ENCODE data around the gene TSSK1B. TPM values are rescaled to one million over a fixed set of nuclear protein-coding genes. Genes with fewer than 3 reads are reported as not detected.
"Not testable (repeated sequence)": the region's sequence is repeated elsewhere in the genome, so short reads cannot be mapped to it uniquely, and the experiment has no call there.

The TSSK1B gene
- total RNA-seq, result 0.16 and 0.23 TPM in 2 replicates
- long read RNA-seq, result 0 reads

DNA sequence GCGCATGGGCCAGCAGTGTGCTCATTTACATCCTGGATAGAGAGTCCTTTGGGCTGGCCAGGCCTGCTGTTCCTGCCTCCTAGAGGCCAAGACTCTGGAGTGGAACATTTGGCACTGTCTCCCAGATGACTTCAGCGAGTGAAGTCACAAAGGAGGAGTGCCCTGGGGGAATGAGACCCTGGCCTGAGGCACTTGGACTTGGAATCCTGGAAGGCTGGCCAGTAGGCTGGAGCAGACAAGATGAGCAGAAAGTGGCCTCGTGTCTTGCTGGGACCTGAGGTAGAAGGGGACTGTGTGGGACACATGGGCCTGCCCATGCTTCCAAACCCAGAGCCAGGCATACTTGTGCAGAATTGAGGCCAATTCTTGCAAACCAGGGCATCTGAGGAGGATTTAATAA is at the start of gene TSSK1B:
TSSK1B (minus strand) TSS at position 101 of the 400 bp plus-strand sequence. CDS start 150 bp downstream, outside the sequence.
- no peaks in the 10 kb centered on the region for H3K27me3 Mint-ChIP-seq (ENCODE audit: low read depth)
- DNase-seq (ENCODE audit: low read depth, low spot score), result no peak
- H3K4me1 Mint-ChIP-seq, result no peaks in the 10 kb centered on the region
- no peak within 1 kb of the TSS for H3K27ac Mint-ChIP-seq (ENCODE audit: unreplicated experiment)
- H3K4me3 Mint-ChIP-seq, result no peak within 1 kb of the TSS
- TF ChIP-seq CTCF (conservative IDR thresholded peaks at IDR 0.05), result no peak
- no peaks in the 10 kb centered on the region for H3K9me3 Mint-ChIP-seq
- no peaks in the 10 kb centered on the region for H3K36me3 Mint-ChIP-seq (ENCODE audit: low read depth)

DNA sequence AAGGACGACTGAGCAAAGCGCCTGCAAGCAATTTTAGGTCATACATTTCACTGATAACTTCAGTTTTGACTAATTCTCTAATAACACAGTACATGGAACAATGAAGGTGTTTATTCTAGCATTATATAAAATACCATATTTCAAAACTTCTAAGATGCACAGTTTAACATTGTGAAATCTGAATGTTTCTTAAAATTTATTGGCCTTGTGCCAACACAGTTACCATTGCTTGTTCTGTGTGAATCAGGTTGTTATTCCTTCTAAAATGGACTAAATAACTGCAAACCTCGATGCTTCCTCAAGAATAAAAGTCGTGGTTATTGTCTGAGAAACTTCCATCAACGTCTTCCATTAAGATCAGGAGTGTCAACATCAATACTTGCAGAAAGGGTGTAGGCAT is 45.5 kb upstream of the TSSK1B start:
- Mint-ChIP-seq H3K4me1 (no peaks in the 10 kb centered on the region), H3K36me3 (ENCODE audit: low read depth) (no peaks in the 10 kb centered on the region), H3K27me3 (ENCODE audit: low read depth) (no peaks in the 10 kb centered on the region), H3K27ac (ENCODE audit: unreplicated experiment) (no peak overlapping the region), H3K9me3 (peaks cover 4% of the 10 kb centered on the region), H3K4me3 (no peak overlapping the region)
- DNase-seq (ENCODE audit: low read depth, low spot score), result no peak
- TF ChIP-seq CTCF (conservative IDR thresholded peaks at IDR 0.05), result no peak

DNA sequence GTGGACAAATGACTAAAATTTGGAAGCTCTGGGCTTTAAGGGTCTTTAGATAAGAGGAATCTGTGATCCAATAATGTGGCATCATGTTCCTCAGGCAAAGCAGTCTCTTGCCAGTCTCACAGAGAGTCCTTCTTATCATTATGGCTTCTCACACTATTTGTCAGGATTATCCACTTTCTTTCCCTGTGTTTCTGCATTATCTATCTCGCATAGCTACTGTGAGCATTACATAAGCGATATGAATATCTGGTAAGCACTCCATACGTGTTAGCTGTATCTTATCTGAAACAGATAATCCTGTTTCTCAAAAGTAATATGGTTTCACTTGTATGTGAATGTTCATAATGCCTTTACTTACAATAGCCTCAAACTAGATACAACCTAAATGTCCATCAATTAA is 43.9 kb upstream of the TSSK1B start:
- Mint-ChIP-seq H3K4me3 (no peak overlapping the region), H3K36me3 (ENCODE audit: low read depth) (peaks cover under 1% of the 10 kb centered on the region), H3K9me3 (peaks cover 4% of the 10 kb centered on the region), H3K27ac (ENCODE audit: unreplicated experiment) (no peak overlapping the region), H3K4me1 (no peaks in the 10 kb centered on the region), H3K27me3 (ENCODE audit: low read depth) (no peaks in the 10 kb centered on the region)
- DNase-seq (ENCODE audit: low read depth, low spot score), result no peak
- no peak for TF ChIP-seq CTCF (conservative IDR thresholded peaks at IDR 0.05)

GRCh38 chr5:113474100-113474728 is 39.4 kb upstream of the TSSK1B start:
- no peak for TF ChIP-seq CTCF (conservative IDR thresholded peaks at IDR 0.05)
- no peak for DNase-seq (ENCODE audit: low read depth, low spot score)
- Mint-ChIP-seq H3K27ac (ENCODE audit: unreplicated experiment) (no peak overlapping the region), H3K4me1 (no peaks in the 10 kb centered on the region), H3K27me3 (ENCODE audit: low read depth) (no peaks in the 10 kb centered on the region), H3K9me3 (peaks cover 3% of the 10 kb centered on the region), H3K4me3 (no peak overlapping the region), H3K36me3 (ENCODE audit: low read depth) (peaks cover 14% of the 10 kb centered on the region)

DNA sequence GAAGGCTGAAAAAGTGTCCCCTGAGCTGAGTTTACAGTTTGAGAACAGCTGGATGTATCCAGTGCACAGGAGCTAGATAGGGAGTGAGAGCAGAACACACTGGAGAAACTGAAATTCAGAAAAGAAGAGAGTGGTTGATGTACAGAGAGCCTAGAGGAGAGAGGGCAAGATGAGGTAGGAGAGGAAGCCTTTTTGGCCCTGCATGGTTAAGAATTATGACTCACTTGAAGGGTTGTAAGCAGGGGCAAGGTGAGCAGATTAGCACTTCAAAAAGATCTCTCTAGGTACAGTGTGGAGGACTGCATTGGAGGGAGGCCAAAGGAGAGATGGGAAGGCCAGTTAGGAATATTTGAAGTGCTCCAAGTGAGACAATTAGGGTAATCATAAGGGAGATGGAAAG is 28.2 kb upstream of the TSSK1B start:
- H3K4me3 Mint-ChIP-seq, result no peak overlapping the region
- DNase-seq (ENCODE audit: low read depth, low spot score), result no peak
- no peak for TF ChIP-seq CTCF (conservative IDR thresholded peaks at IDR 0.05)
- no peaks in the 10 kb centered on the region for H3K4me1 Mint-ChIP-seq
- no peaks in the 10 kb centered on the region for H3K27me3 Mint-ChIP-seq (ENCODE audit: low read depth)
- H3K9me3 Mint-ChIP-seq, result peaks cover 3% of the 10 kb centered on the region
- H3K36me3 Mint-ChIP-seq (ENCODE audit: low read depth), result no peaks in the 10 kb centered on the region
- H3K27ac Mint-ChIP-seq (ENCODE audit: unreplicated experiment), result no peak overlapping the region

DNA sequence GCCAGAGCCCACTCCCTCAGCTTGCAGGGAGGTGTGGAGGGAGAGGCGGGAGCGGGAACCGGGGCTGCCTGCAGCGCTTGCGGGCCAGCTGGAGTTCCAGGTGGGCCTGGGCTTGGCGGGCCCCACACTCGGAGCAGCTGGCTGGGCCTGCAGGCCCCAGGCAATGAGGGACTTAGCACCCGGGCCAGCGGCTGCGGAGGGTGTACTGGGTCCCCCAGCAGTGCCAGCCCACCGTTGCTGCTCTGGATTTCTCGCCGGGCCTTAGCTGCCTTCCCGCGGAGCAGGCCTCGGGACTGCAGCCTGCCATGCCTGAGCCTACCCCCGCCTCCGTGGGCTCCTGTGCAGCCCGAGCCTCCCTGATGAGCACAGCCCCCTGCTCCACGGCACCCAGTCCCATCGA is 22.3 kb upstream of the TSSK1B start:
- DNase-seq (ENCODE audit: low read depth, low spot score), result not testable (repeated sequence)

More for the DNA sequence above, 22.3 kb upstream of the TSSK1B start:
- not testable (repeated sequence) for H3K4me3 Mint-ChIP-seq; H3K27ac Mint-ChIP-seq (ENCODE audit: unreplicated experiment); H3K27me3 Mint-ChIP-seq (ENCODE audit: low read depth); H3K36me3 Mint-ChIP-seq (ENCODE audit: low read depth); H3K4me1 Mint-ChIP-seq; H3K9me3 Mint-ChIP-seq

All from neural crest cell (in vitro differentiated cells).